ENCODE measurements around the gene ARPC2. TPM values are rescaled to one million over a fixed set of nuclear protein-coding genes. Genes with fewer than 3 reads are reported as not detected.

Gene ARPC2
- total RNA-seq, 1 experiment from 2014 or later = 187 TPM

GRCh38 chr2:218180467-218181114 lies 36.4 kb upstream of the ARPC2 start:
- Histone ChIP-seq H3K36me3 (ENCODE audit: control insufficient read depth in 1 of 2, insufficient read depth in 2 of 2, low read length in 2 of 2) (no peaks in the 10 kb centered on the region), H3K9me2 (ENCODE audit: insufficient read depth) (no peaks in the 10 kb centered on the region), H3K9ac (ENCODE audit: low read length) (no peak overlapping the region), H3K9me3 (ENCODE audit: control insufficient read depth in 1 of 2, insufficient read depth in 1 of 2, low read depth in 1 of 2, low read length in 2 of 2) (no peaks in the 10 kb centered on the region), H3K4me1 (ENCODE audit: control insufficient read depth in 1 of 2, insufficient read depth in 2 of 2, low read length in 2 of 2) (no peaks in the 10 kb centered on the region), H2AFZ (ENCODE audit: low read depth, low read length, poor library complexity, severe bottlenecking) (no peak overlapping the region), H3K79me2 (ENCODE audit: insufficient read depth, low read length) (no peaks in the 10 kb centered on the region), H4K20me1 (ENCODE audit: insufficient read depth) (no peaks in the 10 kb centered on the region), H3K27me3 (ENCODE audit: insufficient read depth, low read length) (no peaks in the 10 kb centered on the region), H3K4me2 (ENCODE audit: low read length) (no peak overlapping the region), H3K4me3 (replicated peaks in 1 of 2; ENCODE audit: low read depth in 1 of 2, low read length in 2 of 2) (no peak overlapping the region), H3K27ac (ENCODE audit: low read depth, low read length) (no peak overlapping the region)
- ChIA-PET CTCF (no interaction called here), POLR2A (no interaction called here), RAD21 (ENCODE audit: low non-redundant PET in 1 of 2, low total read pairs in 2 of 2, uncharacterized antibody in 2 of 2, unreplicated experiment in 2 of 2) (no interaction called here)
- TF ChIP-seq JUND (IDR thresholded peaks at IDR 0.05) (no peak), EGR1 (IDR thresholded peaks at IDR 0.05; ENCODE audit: low read depth) (no peak), POLR2A (IDR thresholded peaks at IDR 0.05; ENCODE audit: borderline replicate concordance, extremely low read depth, insufficient read depth, insufficient read length) (no peak), EZH2phosphoT487 (IDR thresholded peaks at IDR 0.05; ENCODE audit: borderline replicate concordance) (no peak), CTCF (IDR thresholded peaks at IDR 0.05 in 2 of 3, conservative IDR thresholded peaks at IDR 0.05 in 1 of 3; ENCODE audit: borderline replicate concordance in 1 of 3, insufficient read depth in 1 of 3, low read depth in 2 of 3, low read length in 2 of 3) (no peak), POLR2AphosphoS5 (IDR thresholded peaks at IDR 0.05; ENCODE audit: low read depth, low read length) (no peak), MAX (IDR thresholded peaks at IDR 0.05) (no peak), RAD21 (IDR thresholded peaks at IDR 0.05; ENCODE audit: low read depth) (no peak), SRF (IDR thresholded peaks at IDR 0.05; ENCODE audit: low read depth) (no peak), ZFX (IDR thresholded peaks at IDR 0.05) (no peak), ZBTB33 (IDR thresholded peaks at IDR 0.05; ENCODE audit: extremely low read depth, insufficient replicate concordance, low read length) (no peak), CEBPB (IDR thresholded peaks at IDR 0.05; ENCODE audit: low read depth) (no peak), REST (IDR thresholded peaks at IDR 0.05; ENCODE audit: low read depth) (no peak), ZNF274 (IDR thresholded peaks at IDR 0.05; ENCODE audit: low read depth, low read length) (no peak), CBX3 (IDR thresholded peaks at IDR 0.05; ENCODE audit: low read depth) (no peak), ELF1 (IDR thresholded peaks at IDR 0.05; ENCODE audit: borderline replicate concordance, low read depth) (no peak), FOSL1 (IDR thresholded peaks at IDR 0.05; ENCODE audit: low read depth) (no peak), TCF7L2 (IDR thresholded peaks at IDR 0.05; ENCODE audit: borderline replicate concordance, extremely low read depth, insufficient read depth, insufficient read length) (no peak), YY1 (IDR thresholded peaks at IDR 0.05; ENCODE audit: extremely low read depth, insufficient replicate concordance, low read depth, low read length) (no peak)
- no peak for ATAC-seq
- BruUV-seq (replicated peaks) = no TSS peak
- DNase-seq (ENCODE audit: low read depth, low spot score) = no peak
- intact Hi-C loops (cut with micrococcal nuclease) = no loop called here

Measured in HCT116 (cell line).